ENCODE measurements around the gene PDPR.
"Not testable (repeated sequence)": the region's sequence is repeated elsewhere in the genome, so short reads cannot be mapped to it uniquely, and the experiment has no call there.

DNA sequence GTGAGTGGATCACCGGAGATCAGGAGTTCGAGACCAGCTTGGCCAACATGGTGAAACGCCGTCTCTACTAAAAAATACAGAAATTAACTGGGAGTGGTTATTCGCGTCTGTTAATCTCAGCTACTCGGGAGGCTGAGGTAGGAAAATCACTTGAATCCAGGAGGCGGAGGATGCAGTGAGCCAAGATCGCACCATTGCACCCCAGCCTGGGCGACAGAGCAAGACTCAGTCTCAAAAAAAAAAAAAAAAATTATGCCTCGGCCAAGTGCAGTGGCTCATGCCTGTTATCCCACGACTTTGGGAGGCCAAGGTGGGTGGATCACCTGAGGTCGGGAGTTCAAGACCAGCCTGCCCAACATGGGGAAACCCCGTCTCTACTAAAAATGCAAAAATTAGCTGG, 9.7 kb downstream of the PDPR start:
- not testable (repeated sequence) for TF ChIP-seq POLR2AphosphoS5 (IDR thresholded peaks at IDR 0.05)
- TF ChIP-seq, protein P1, sequence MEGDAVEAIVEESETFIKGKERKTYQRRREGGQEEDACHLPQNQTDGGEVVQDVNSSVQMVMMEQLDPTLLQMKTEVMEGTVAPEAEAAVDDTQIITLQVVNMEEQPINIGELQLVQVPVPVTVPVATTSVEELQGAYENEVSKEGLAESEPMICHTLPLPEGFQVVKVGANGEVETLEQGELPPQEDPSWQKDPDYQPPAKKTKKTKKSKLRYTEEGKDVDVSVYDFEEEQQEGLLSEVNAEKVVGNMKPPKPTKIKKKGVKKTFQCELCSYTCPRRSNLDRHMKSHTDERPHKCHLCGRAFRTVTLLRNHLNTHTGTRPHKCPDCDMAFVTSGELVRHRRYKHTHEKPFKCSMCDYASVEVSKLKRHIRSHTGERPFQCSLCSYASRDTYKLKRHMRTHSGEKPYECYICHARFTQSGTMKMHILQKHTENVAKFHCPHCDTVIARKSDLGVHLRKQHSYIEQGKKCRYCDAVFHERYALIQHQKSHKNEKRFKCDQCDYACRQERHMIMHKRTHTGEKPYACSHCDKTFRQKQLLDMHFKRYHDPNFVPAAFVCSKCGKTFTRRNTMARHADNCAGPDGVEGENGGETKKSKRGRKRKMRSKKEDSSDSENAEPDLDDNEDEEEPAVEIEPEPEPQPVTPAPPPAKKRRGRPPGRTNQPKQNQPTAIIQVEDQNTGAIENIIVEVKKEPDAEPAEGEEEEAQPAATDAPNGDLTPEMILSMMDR (IDR thresholded peaks at IDR 0.05) = not testable (repeated sequence)

Measured in breast epithelium (tissue), 3 donors.